GM12878 (cell line): ENCODE results near the gene COQ6.

Source experiments
- BACH1 ChIP-seq: fragments of 450-650 bp; IDR thresholded peaks from 2 replicates; pipeline ENCODE4 v1.6.1; 2017; ENCODE audit warnings: mild to moderate bottlenecking, borderline replicate concordance
- EZH2 ChIP-seq: IDR thresholded peaks from 2 replicates; pipeline ENCODE4 v1.6.1; 2012; ENCODE audit warnings: low read depth, mild to moderate bottlenecking, control low read depth, inconsistent platforms, low read length, borderline replicate concordance; ENCODE audit not compliant: control insufficient read depth
- POLR2A ChIP-seq: IDR thresholded peaks from 2 replicates; pipeline ENCODE4 v1.6.1; 2011; ENCODE audit warnings: low read depth, mild to moderate bottlenecking, low read length
- RB1 ChIP-seq: fragments of 450-650 bp; formaldehyde crosslinking; IDR thresholded peaks from 2 replicates; pipeline ENCODE4 v1.6.1; 2017; ENCODE audit warnings: mild to moderate bottlenecking, borderline replicate concordance
- SIN3A ChIP-seq: IDR thresholded peaks from 2 replicates; pipeline ENCODE4 v1.6.1; 2012; ENCODE audit warnings: low read depth, low read length, improper control_type of control experiment
- ZNF274 ChIP-seq: IDR thresholded peaks from one replicate; pipeline ENCODE4 v1.8.0; 2011; ENCODE audit not compliant: insufficient read length, insufficient read depth
- TF ChIP-seq, protein P1 (sequence below), 3 experiments: IDR thresholded peaks in 2 of 3; conservative IDR thresholded peaks in 1 of 3; 2 replicates each; pipeline ENCODE4 v1.5.1; 2011; ENCODE audit warnings: low read depth in 3 of 3, low read length in 3 of 3, mild to moderate bottlenecking in 3 of 3, control low read depth in 2 of 3, moderate library complexity in 2 of 3, inconsistent platforms in 1 of 3, mixed read lengths in 1 of 3; ENCODE audit not compliant: control insufficient read depth in 2 of 3, insufficient read depth in 1 of 3; ENCODE audit errors: extremely low read depth in 1 of 3
- TF ChIP-seq, protein P2 (sequence below): IDR thresholded peaks from 2 replicates; pipeline ENCODE4 v1.6.1; 2011; ENCODE audit warnings: borderline replicate concordance, low read depth, mild to moderate bottlenecking, moderate library complexity, mixed read lengths, low read length; ENCODE audit not compliant: insufficient read depth; ENCODE audit errors: extremely low read length

DNA sequence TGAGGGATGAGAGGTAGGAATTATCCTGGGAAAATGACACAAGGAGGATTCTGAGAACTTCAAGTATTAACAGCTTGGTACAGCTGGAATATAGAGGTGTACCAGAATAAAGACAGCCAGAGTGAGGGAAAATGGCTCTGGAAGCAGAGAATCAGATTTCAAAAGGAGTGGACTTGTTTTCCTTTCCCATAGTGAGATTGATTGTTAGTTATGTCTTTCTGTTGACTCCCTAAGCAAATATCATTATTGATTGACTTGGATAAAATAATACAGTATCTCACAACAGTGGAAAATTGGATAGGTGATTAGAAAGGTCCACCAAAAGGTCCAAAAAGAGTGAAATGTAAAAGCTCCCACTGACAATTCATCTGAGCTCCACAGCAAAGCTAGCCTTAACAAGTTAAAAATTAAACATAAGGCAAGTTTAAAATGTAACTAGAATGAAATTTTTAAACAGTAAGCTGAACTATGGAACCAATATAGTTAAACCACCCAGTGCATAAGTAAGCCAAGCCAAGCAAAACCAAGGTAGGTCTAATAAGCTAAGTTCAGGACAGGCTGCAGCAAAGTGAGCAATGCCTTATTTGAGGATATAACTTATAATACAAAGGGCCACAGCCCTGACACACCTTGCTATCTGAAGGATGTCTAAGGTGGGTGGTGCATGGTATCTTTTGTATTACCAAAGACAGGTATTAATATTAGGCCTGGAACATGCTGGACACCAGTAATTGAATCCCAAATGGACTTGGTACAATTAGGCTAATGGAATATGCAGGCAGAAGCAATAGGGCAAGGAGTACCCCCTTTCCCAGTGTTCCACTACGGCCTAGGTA is 47.2 kb downstream of the COQ6 start:
- no peak for TF ChIP-seq ZNF274
- TF ChIP-seq, protein P1, sequence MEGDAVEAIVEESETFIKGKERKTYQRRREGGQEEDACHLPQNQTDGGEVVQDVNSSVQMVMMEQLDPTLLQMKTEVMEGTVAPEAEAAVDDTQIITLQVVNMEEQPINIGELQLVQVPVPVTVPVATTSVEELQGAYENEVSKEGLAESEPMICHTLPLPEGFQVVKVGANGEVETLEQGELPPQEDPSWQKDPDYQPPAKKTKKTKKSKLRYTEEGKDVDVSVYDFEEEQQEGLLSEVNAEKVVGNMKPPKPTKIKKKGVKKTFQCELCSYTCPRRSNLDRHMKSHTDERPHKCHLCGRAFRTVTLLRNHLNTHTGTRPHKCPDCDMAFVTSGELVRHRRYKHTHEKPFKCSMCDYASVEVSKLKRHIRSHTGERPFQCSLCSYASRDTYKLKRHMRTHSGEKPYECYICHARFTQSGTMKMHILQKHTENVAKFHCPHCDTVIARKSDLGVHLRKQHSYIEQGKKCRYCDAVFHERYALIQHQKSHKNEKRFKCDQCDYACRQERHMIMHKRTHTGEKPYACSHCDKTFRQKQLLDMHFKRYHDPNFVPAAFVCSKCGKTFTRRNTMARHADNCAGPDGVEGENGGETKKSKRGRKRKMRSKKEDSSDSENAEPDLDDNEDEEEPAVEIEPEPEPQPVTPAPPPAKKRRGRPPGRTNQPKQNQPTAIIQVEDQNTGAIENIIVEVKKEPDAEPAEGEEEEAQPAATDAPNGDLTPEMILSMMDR (IDR thresholded peaks at IDR 0.05 in 2 of 3, conservative IDR thresholded peaks at IDR 0.05 in 1 of 3; ENCODE audit: control insufficient read depth in 2 of 3, extremely low read depth in 1 of 3, insufficient read depth in 1 of 3, low read depth in 3 of 3, low read length in 3 of 3) = no peak
- no peak for TF ChIP-seq RB1
- TF ChIP-seq, protein P2, sequence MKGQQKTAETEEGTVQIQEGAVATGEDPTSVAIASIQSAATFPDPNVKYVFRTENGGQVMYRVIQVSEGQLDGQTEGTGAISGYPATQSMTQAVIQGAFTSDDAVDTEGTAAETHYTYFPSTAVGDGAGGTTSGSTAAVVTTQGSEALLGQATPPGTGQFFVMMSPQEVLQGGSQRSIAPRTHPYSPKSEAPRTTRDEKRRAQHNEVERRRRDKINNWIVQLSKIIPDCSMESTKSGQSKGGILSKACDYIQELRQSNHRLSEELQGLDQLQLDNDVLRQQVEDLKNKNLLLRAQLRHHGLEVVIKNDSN = no peak
- no peak for TF ChIP-seq BACH1
- no peak for TF ChIP-seq EZH2
- TF ChIP-seq POLR2A = no peak
- no peak for TF ChIP-seq SIN3A
